Activated CD8-positive, alpha-beta T cell treated with anti-CD3 and anti-CD28 coated beads for 36 hours (primary cell): ENCODE results near the gene CPXM1. TPM values are rescaled to one million over a fixed set of nuclear protein-coding genes. Genes with fewer than 3 reads are reported as not detected.

ENCODE experiments used
- ATAC-seq: fragments of 200-7000 bp; cut with Tn5 transposase; one replicate; pipeline ENCODE4 v1.10.0; 2021; ENCODE audit warnings: mild to moderate bottlenecking, moderate library complexity
- CTCF ChIA-PET: fragments of 350-600 bp; sonication (Branson Sonifier 250); formaldehyde crosslinking; loops from one replicate; lab custom pipeline; 2021; ENCODE audit warnings: antibody characterized with exemption; lab: Charles Lee
- POLR2A ChIA-PET: fragments of 350-600 bp; sonication (Branson Sonifier 250); formaldehyde crosslinking; loops from one replicate; lab custom pipeline; 2021; ENCODE audit warnings: antibody characterized with exemption; lab: Charles Lee
- DNase-seq: peaks from one replicate; pipeline ENCODE4 v3.0.0-alpha.2; 2020
- H3K27ac Mint-ChIP-seq: one replicate; pipeline ENCODE4 v1.8.0; 2021; ENCODE audit warnings: mild to moderate bottlenecking, mixed read lengths
- H3K27me3 Mint-ChIP-seq: one replicate; pipeline ENCODE4 v1.8.0; 2021; ENCODE audit warnings: mixed read lengths
- H3K36me3 Mint-ChIP-seq: one replicate; pipeline ENCODE4 v1.8.0; 2021; ENCODE audit warnings: low read depth, mixed read lengths
- H3K4me1 Mint-ChIP-seq: one replicate; pipeline ENCODE4 v1.8.0; 2021; ENCODE audit warnings: low read depth, mixed read lengths
- H3K4me3 Mint-ChIP-seq: one replicate; pipeline ENCODE4 v1.8.0; 2021; ENCODE audit warnings: mild to moderate bottlenecking, moderate library complexity, mixed read lengths
- H3K9me3 Mint-ChIP-seq: one replicate; pipeline ENCODE4 v1.8.0; 2021; ENCODE audit warnings: mixed read lengths
- intact Hi-C: fragments of 100-400 bp; cut with micrococcal nuclease; formaldehyde crosslinking; loops from one replicate; pipeline ENCODE4 v1.10.0; 2022
- total RNA-seq, 2 experiments: library from RNA; stranded (reverse); gene quantifications; one replicate each; pipeline ENCODE4 v1.2.3, GENCODE V29; 2021
- TF ChIP-seq, protein P1 (sequence below): fragments of 200-600 bp; IDR thresholded peaks from one replicate; pipeline ENCODE4 v1.8.0; 2022; ENCODE audit warnings: antibody characterized with exemption, mild to moderate bottlenecking

The CPXM1 gene
- total RNA-seq, 2 experiments from 2014 or later = 2.0 to 2.9 TPM

DNA sequence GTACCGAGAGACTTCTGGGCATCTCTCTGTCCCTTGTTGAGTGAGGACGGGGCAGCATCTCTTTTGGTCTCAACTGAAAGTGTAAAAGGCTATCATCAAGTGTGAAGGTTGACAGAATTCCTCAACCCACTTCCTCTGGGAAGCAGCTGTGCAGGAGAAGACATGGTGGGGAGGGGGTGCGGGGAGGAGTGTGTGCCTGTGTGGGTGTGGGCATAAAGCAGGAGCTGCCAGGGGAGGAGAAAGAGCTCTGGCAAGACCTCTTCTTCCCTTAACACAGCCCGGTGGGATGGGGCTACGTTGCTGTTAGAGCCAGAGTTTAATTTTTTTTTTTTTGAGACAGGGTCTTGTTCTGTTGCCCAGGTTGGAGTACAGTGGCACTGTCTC lies 31.8 kb downstream of the CPXM1 start:
- POLR2A ChIA-PET = interaction anchor here (0.6 kb wide), 1 partner anchor 397 kb away, joined by 3 read pairs; no protein-coding TSS in a partner anchor
- TF ChIP-seq, protein P1, sequence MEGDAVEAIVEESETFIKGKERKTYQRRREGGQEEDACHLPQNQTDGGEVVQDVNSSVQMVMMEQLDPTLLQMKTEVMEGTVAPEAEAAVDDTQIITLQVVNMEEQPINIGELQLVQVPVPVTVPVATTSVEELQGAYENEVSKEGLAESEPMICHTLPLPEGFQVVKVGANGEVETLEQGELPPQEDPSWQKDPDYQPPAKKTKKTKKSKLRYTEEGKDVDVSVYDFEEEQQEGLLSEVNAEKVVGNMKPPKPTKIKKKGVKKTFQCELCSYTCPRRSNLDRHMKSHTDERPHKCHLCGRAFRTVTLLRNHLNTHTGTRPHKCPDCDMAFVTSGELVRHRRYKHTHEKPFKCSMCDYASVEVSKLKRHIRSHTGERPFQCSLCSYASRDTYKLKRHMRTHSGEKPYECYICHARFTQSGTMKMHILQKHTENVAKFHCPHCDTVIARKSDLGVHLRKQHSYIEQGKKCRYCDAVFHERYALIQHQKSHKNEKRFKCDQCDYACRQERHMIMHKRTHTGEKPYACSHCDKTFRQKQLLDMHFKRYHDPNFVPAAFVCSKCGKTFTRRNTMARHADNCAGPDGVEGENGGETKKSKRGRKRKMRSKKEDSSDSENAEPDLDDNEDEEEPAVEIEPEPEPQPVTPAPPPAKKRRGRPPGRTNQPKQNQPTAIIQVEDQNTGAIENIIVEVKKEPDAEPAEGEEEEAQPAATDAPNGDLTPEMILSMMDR = no peak
- H3K36me3 Mint-ChIP-seq = no peaks in the 10 kb centered on the region

DNA sequence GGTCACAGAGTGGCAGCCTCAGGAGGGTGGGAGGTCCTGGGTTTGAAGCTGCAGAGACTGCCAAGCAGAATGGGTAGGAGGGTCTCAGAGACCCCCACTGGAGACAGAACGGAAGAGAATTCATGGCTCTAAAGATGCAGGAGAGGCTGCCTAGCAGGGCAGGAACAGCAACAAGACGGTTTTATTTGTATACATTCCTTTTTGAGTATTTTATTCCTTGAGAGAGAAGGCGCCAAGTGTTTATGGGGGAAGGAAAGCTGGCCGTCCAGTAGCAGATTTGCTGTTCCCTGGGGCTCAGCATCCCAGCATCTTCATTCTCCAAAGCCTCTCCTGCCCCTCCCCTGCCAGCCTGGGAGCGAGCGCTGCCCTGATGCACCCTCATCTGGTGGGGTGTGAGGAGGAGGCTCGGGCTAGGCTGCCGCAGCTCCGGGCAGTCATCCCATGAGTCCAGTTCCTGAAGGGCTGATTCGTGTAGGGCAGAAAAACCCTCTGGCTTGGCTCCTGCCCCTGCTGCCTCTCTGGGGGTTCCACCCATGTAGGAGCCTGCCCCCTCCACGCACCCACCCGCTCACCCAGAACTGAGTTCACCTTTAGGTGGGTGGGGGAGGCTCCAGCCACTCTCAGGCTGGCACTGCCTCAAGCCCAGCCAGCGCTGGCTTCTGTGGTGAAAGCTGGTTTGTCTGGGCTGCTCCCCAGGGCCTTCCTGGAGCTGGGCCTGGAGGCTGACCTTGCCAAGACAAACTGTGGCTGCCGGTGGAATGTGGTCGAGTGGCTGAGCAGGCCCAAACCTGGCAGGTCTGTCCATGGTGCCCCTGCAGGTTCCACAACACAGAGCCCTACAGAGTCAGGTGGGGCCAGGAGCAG lies 32.4 kb downstream of the CPXM1 start:
- TF ChIP-seq, protein P1 = no peak
- Mint-ChIP-seq H3K36me3 (no peaks in the 10 kb centered on the region), H3K27me3 (peaks cover 8% of the 10 kb centered on the region), H3K27ac (no peak overlapping the region), H3K9me3 (no peaks in the 10 kb centered on the region), H3K4me1 (peaks cover 7% of the 10 kb centered on the region), H3K4me3 (no peak overlapping the region)
- no peak for DNase-seq
- ChIA-PET POLR2A (no interaction called here), CTCF (interaction anchor here (1.0 to 3.3 kb wide), 4 partner anchors 13 to 31 kb away, joined by 3 to 14 read pairs (median 5); no protein-coding TSS in a partner anchor)
- no peak for ATAC-seq
- intact Hi-C loops = no loop called here

More for the DNA sequence above, 31.8 kb downstream of the CPXM1 start:
- H3K4me1 Mint-ChIP-seq = peaks cover 7% of the 10 kb centered on the region
- CTCF ChIA-PET = interaction anchor here (3.3 kb wide), 1 partner anchor 16 kb away, joined by 14 read pairs; no protein-coding TSS in a partner anchor
- no peak overlapping the region for H3K27ac Mint-ChIP-seq
- H3K27me3 Mint-ChIP-seq = peaks cover 7% of the 10 kb centered on the region
- ATAC-seq (no peak), DNase-seq (no peak)
- H3K9me3 Mint-ChIP-seq = no peaks in the 10 kb centered on the region
- no peak overlapping the region for H3K4me3 Mint-ChIP-seq
- intact Hi-C loops = no loop called here

DNA sequence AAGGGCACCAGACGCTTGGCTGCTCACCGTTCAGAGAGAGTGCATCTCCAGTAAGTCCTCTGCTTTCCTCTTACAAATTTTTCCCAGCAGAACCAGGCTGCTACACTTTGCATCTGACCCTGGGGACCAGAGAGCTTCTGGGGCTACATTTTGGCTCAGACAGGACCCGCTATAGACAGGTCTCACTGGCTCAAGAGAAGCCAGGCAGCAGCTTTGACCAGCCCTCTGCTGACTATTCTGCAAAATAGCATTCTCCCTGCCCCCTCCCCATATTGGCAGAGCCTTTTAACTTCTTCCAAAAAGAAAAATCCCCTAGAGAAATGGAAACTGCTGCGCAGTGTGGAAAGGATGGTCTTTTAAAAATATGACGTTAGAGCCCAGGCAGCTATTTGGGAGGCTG lies 37.2 kb downstream of the CPXM1 start:
- Mint-ChIP-seq H3K4me1 (no peaks in the 10 kb centered on the region), H3K27ac (no peak overlapping the region), H3K4me3 (no peak overlapping the region), H3K27me3 (peaks cover 15% of the 10 kb centered on the region), H3K9me3 (no peaks in the 10 kb centered on the region), H3K36me3 (no peaks in the 10 kb centered on the region)
- no peak for DNase-seq
- TF ChIP-seq, protein P1 = no peak
- intact Hi-C loops = no loop called here
- CTCF ChIA-PET = interaction anchor here (1.1 kb wide), 1 partner anchor 11 kb away, joined by 3 read pairs; no protein-coding TSS in a partner anchor
- ATAC-seq = no peak
- POLR2A ChIA-PET = interaction anchor here (1.1 to 1.5 kb wide), 2 partner anchors 35 to 119 kb away, joined by 3 read pairs; no protein-coding TSS in a partner anchor

DNA sequence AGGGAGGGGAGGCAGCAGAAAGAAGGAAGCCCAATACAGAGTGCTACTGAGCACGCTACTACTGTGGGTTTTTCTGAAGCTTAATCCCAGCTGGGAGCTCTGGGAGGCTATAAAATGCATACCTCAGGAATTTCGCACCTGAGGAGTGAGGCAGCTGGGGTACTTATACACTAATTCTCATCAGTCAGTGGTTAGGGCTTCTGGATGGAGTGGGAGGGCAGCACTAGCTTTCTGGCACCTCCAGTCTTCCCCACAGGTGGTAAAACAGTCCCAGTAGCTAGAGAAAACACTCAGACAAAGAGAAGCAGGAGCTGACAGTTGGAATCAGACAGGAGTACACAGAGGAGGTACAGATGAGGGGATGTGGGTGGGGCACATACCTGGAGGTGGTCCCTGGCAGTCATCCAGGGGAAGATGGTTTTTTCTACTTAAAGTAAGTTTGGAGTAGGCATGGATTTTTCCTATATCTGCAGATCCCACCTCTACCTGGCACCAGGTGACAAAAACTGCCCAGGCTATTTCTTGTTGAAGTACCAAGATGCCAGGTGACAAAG lies 37.8 kb downstream of the CPXM1 start:
- CTCF ChIA-PET = interaction anchor here (1.3 kb wide), 1 partner anchor 10 kb away, joined by 5 read pairs; no protein-coding TSS in a partner anchor
- Mint-ChIP-seq H3K36me3 (no peaks in the 10 kb centered on the region), H3K27ac (no peak overlapping the region), H3K27me3 (peaks cover 17% of the 10 kb centered on the region), H3K9me3 (no peaks in the 10 kb centered on the region), H3K4me3 (no peak overlapping the region), H3K4me1 (no peaks in the 10 kb centered on the region)
- intact Hi-C loops = no loop called here
- DNase-seq = no peak
- ATAC-seq = no peak
- POLR2A ChIA-PET = interaction anchor here (1.1 to 1.5 kb wide), 2 partner anchors 34 to 119 kb away, joined by 3 read pairs; no protein-coding TSS in a partner anchor
- TF ChIP-seq, protein P1 = no peak
